H9 (cell line): ENCODE measurements around the gene NR1D1. TPM values are rescaled to one million over a fixed set of nuclear protein-coding genes. Genes with fewer than 3 reads are reported as not detected.
A peak's percentile ranks its signal among the peaks of the same experiment; 100 is the strongest.

Experiments used
- DNase-seq: peaks from one replicate; pipeline ENCODE4 v3.0.0-alpha.2; 2017
- H2AFZ ChIP-seq: one replicate; pipeline ENCODE4 v1.6.1; 2013; ENCODE audit warnings: mild to moderate bottlenecking, low read length, control low read depth, moderate library complexity
- H2AK5ac ChIP-seq: 2 replicates; pipeline ENCODE4 v1.6.1; 2013; ENCODE audit warnings: low read length, control low read depth, mixed read lengths; ENCODE audit not compliant: insufficient read length
- H2BK120ac ChIP-seq: one replicate; pipeline ENCODE4 v1.6.1; 2013; ENCODE audit warnings: low read depth, mild to moderate bottlenecking, low read length, control low read depth, inconsistent platforms; ENCODE audit not compliant: poor library complexity, severe bottlenecking
- H2BK12ac ChIP-seq: 2 replicates; pipeline ENCODE4 v1.6.1; 2013; ENCODE audit warnings: low read length, control low read depth, mixed read lengths, low read depth; ENCODE audit not compliant: insufficient read length
- H2BK15ac ChIP-seq: 2 replicates; pipeline ENCODE4 v1.6.1; 2013; ENCODE audit warnings: low read depth, low read length, control low read depth
- H2BK20ac ChIP-seq: one replicate; pipeline ENCODE4 v1.6.1; 2013; ENCODE audit warnings: low read depth, mild to moderate bottlenecking, low read length, control low read depth, inconsistent platforms; ENCODE audit not compliant: poor library complexity, severe bottlenecking
- H2BK5ac ChIP-seq: 2 replicates; pipeline ENCODE4 v1.6.1; 2013; ENCODE audit warnings: low read length, control low read depth, mixed read lengths; ENCODE audit not compliant: insufficient read length
- H3K14ac ChIP-seq: 2 replicates; pipeline ENCODE4 v1.6.1; 2013; ENCODE audit warnings: low read length, control low read depth; ENCODE audit not compliant: insufficient read depth
- H3K18ac ChIP-seq: 2 replicates; pipeline ENCODE4 v1.6.1; 2013; ENCODE audit warnings: low read depth, mild to moderate bottlenecking, mixed read lengths, low read length, control low read depth; ENCODE audit not compliant: insufficient read length
- H3K23ac ChIP-seq: 2 replicates; pipeline ENCODE4 v1.6.1; 2013; ENCODE audit warnings: low read length, control low read depth, mixed read lengths, low read depth; ENCODE audit not compliant: insufficient read length
- H3K23me2 ChIP-seq: 2 replicates; pipeline ENCODE4 v1.6.1; 2013; ENCODE audit warnings: low read depth, mild to moderate bottlenecking, mixed read lengths, low read length, control low read depth; ENCODE audit not compliant: insufficient read length, poor library complexity, severe bottlenecking
- H3K27ac ChIP-seq: 2 replicates; pipeline ENCODE4 v1.5.1; 2013; ENCODE audit warnings: low read length, control low read depth, mixed read lengths, low read depth; ENCODE audit not compliant: insufficient read length
- H3K27me3 ChIP-seq: 2 replicates; pipeline ENCODE4 v1.6.1; 2013; ENCODE audit warnings: low read length, control low read depth, inconsistent platforms; ENCODE audit not compliant: insufficient read depth
- H3K4ac ChIP-seq: 2 replicates; pipeline ENCODE4 v1.6.1; 2013; ENCODE audit warnings: low read depth, mild to moderate bottlenecking, control low read depth, inconsistent platforms, low read length, moderate library complexity
- H3K4me1 ChIP-seq: 2 replicates; pipeline ENCODE4 v1.6.1; 2013; ENCODE audit warnings: low read length, control low read depth, inconsistent platforms; ENCODE audit not compliant: insufficient read depth
- H3K4me2 ChIP-seq: 2 replicates; pipeline ENCODE4 v1.6.1; 2013; ENCODE audit warnings: low read length, control low read depth, mixed read lengths; ENCODE audit not compliant: insufficient read length, insufficient read depth
- H3K56ac ChIP-seq: 2 replicates; pipeline ENCODE4 v1.6.1; 2013; ENCODE audit warnings: low read depth, mild to moderate bottlenecking, mixed read lengths, low read length, control low read depth; ENCODE audit not compliant: insufficient read length
- H3K79me1 ChIP-seq: 2 replicates; pipeline ENCODE4 v1.6.1; 2013; ENCODE audit warnings: low read depth, mild to moderate bottlenecking, moderate library complexity, low read length, control low read depth, inconsistent platforms; ENCODE audit not compliant: insufficient read depth, poor library complexity, severe bottlenecking
- H3K79me2 ChIP-seq: 2 replicates; pipeline ENCODE4 v1.6.1; 2013; ENCODE audit warnings: low read length, control low read depth, inconsistent platforms; ENCODE audit not compliant: insufficient read depth
- H3K9ac ChIP-seq: 2 replicates; pipeline ENCODE4 v1.6.1; 2013; ENCODE audit warnings: low read length, control low read depth, mixed read lengths; ENCODE audit not compliant: insufficient read length; ENCODE audit errors: extremely low read depth
- H3K9me3 ChIP-seq: one replicate; pipeline ENCODE4 v1.6.1; 2013; ENCODE audit warnings: low read depth, low read length, inconsistent platforms; ENCODE audit not compliant: control insufficient read depth
- H3T11ph ChIP-seq: one replicate; pipeline ENCODE4 v1.6.1; 2013; ENCODE audit warnings: mild to moderate bottlenecking, low read length, control low read depth, inconsistent platforms
- H4K20me1 ChIP-seq: one replicate; pipeline ENCODE4 v1.6.1; 2013; ENCODE audit not compliant: control insufficient read depth, insufficient read length, insufficient read depth
- H4K5ac ChIP-seq: 2 replicates; pipeline ENCODE4 v1.6.1; 2013; ENCODE audit warnings: low read depth, mild to moderate bottlenecking, mixed read lengths, low read length, control low read depth; ENCODE audit not compliant: insufficient read length
- H4K8ac ChIP-seq: replicated peaks from 2 replicates; pipeline ENCODE4 v1.6.1; 2013; ENCODE audit warnings: low read length, control low read depth, mixed read lengths, low read depth; ENCODE audit not compliant: insufficient read length
- H4K91ac ChIP-seq: 2 replicates; pipeline ENCODE4 v1.6.1; 2013; ENCODE audit warnings: low read depth, mild to moderate bottlenecking, moderate library complexity, mixed read lengths, low read length, control low read depth; ENCODE audit not compliant: insufficient read length
- H3K27ac Mint-ChIP-seq, 3 experiments: 2 replicates in 2 of 3; 3 replicates in 1 of 3; pipeline ENCODE4 v1.8.0; 2020 to 2021; ENCODE audit warnings: mixed read lengths in 3 of 3, mild to moderate bottlenecking in 1 of 3, moderate library complexity in 1 of 3
- H3K27me3 Mint-ChIP-seq: 2 replicates; pipeline ENCODE4 v1.8.0; 2021; ENCODE audit warnings: low read depth, mild to moderate bottlenecking, moderate library complexity, mixed read lengths
- H3K36me3 Mint-ChIP-seq, 3 experiments: 2 replicates in 2 of 3; 3 replicates in 1 of 3; pipeline ENCODE4 v1.8.0; 2020 to 2021; ENCODE audit warnings: low read depth in 3 of 3, mixed read lengths in 3 of 3; ENCODE audit not compliant: insufficient read depth in 1 of 3
- H3K4me1 Mint-ChIP-seq, 2 experiments: 2 replicates each; pipeline ENCODE4 v1.8.0; 2020; ENCODE audit warnings: mixed read lengths in 2 of 2
- H3K4me3 Mint-ChIP-seq, 2 experiments: 2 replicates in 1 of 2; 3 replicates in 1 of 2; pipeline ENCODE4 v1.8.0; 2020 to 2021; ENCODE audit warnings: mild to moderate bottlenecking in 2 of 2, mixed read lengths in 2 of 2, moderate library complexity in 1 of 2
- H3K9me3 Mint-ChIP-seq, 2 experiments: 2 replicates in 1 of 2; 3 replicates in 1 of 2; pipeline ENCODE4 v1.8.0; 2020; ENCODE audit warnings: mild to moderate bottlenecking in 2 of 2, mixed read lengths in 2 of 2, moderate library complexity in 1 of 2
- WGBS: extraction: QIAGEN DNeasy Blood & Tissue Kit; methylation state at CpG from one replicate; pipeline ENCODE4 v1.1.7; 2013; ENCODE audit warnings: missing lambda C conversion rate, low lambda C conversion rate, mixed read lengths; ENCODE audit not compliant: insufficient read length; ENCODE audit errors: extremely low coverage; 5-methylcytosine and 5-hydroxymethylcytosine counted together
- total RNA-seq: library from RNA; stranded (reverse); gene quantifications from 2 replicates; pipeline ENCODE4 v1.2.1, GENCODE V29; 2021
- TF ChIP-seq, protein P1 (sequence below): fragments of 200-600 bp; sonication (generic); conservative IDR thresholded peaks from 3 replicates; pipeline ENCODE4 v1.8.0; 2021; ENCODE audit warnings: antibody characterized with exemption, mild to moderate bottlenecking

Gene NR1D1
- total RNA-seq, 1 experiment from 2014 or later, result 8.6 TPM

DNA sequence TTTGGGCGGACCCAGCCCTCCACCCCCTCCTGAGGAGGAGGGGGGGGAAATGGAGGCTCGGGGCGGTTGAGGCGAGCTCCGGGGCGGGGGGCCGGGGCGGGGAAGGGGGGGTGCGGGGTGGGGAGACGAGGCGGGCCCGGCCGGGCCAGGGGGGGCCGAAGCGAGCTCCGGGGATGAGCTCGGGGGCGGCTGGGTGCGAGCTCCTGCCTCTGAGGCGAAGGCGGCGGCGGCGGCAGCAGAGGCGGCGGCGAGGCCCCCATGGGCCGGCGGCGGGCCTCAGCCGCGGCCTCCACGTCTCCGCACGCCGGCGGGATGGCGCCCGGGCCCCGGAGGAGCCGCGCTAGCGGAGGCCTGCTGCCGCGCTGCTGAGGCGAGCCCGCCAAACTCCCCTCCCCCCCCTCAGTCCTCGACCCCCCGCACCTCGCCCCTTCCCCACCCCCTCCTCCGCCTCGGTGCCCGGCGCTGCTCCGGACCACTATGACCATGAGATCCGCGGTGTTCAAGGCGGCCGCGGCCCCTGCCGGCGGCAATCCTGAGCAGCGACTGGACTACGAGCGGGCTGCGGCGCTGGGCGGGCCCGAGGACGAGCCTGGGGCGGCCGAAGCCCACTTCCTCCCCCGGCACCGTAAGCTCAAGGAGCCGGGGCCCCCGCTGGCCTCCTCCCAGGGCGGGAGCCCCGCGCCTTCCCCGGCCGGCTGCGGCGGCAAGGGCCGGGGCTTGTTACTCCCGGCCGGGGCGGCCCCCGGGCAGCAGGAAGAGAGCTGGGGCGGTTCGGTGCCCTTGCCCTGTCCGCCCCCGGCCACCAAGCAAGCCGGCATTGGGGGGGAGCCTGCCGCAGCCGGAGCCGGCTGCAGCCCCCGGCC is 22.0 kb upstream of the NR1D1 start:
- H3K9ac ChIP-seq, result peak overlapping the region; percentile 72
- Mint-ChIP-seq H3K9me3 (no peaks in the 10 kb centered on the region; a peak in 2 of 5 replicates), H3K4me3 (peak overlapping the region; percentile 95 to 97; a peak in 4 of 5 replicates), H3K36me3 (peaks cover 15 to 41% (median 38%) of the 10 kb centered on the region in 3 experiments), H3K27me3 (no peaks in the 10 kb centered on the region), H3K4me1 (peaks cover 19 to 25% of the 10 kb centered on the region in 2 experiments), H3K27ac (no peak overlapping the region)
- no peak overlapping the region for H2BK20ac ChIP-seq
- no peak overlapping the region for H4K5ac ChIP-seq
- no peak overlapping the region for H2AFZ ChIP-seq
- no peak overlapping the region for H4K8ac ChIP-seq
- peaks cover 5% of the 10 kb centered on the region for H3K4me1 ChIP-seq
- no peak overlapping the region for H3K56ac ChIP-seq
- H3K18ac ChIP-seq, result peak overlapping the region; percentile 84
- H3K9me3 ChIP-seq, result no peaks in the 10 kb centered on the region
- no peak overlapping the region for H3K23ac ChIP-seq
- H3T11ph ChIP-seq, result no peak overlapping the region
- TF ChIP-seq, protein P1, sequence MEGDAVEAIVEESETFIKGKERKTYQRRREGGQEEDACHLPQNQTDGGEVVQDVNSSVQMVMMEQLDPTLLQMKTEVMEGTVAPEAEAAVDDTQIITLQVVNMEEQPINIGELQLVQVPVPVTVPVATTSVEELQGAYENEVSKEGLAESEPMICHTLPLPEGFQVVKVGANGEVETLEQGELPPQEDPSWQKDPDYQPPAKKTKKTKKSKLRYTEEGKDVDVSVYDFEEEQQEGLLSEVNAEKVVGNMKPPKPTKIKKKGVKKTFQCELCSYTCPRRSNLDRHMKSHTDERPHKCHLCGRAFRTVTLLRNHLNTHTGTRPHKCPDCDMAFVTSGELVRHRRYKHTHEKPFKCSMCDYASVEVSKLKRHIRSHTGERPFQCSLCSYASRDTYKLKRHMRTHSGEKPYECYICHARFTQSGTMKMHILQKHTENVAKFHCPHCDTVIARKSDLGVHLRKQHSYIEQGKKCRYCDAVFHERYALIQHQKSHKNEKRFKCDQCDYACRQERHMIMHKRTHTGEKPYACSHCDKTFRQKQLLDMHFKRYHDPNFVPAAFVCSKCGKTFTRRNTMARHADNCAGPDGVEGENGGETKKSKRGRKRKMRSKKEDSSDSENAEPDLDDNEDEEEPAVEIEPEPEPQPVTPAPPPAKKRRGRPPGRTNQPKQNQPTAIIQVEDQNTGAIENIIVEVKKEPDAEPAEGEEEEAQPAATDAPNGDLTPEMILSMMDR, result 0 out of 3 replicates have a peak, but pooled peaks have one; percentile 13
- peaks cover 18% of the 10 kb centered on the region; the same call in 1 of the 2 replicates for H3K79me2 ChIP-seq
- no CpG with 5 or more reads among the region's 97 CpGs for WGBS
- H3K23me2 ChIP-seq, result peaks cover 19% of the 10 kb centered on the region
- peaks cover 9% of the 10 kb centered on the region for H3K79me1 ChIP-seq
- no peak overlapping the region; the same call in 1 of the 2 replicates for H3K4ac ChIP-seq
- no peak overlapping the region for H2BK15ac ChIP-seq
- H3K14ac ChIP-seq, result peak overlapping the region; percentile 82
- no peaks in the 10 kb centered on the region for H4K20me1 ChIP-seq
- H3K4me2 ChIP-seq, result peak overlapping the region; percentile 69
- DNase-seq, result peak; percentile 67
- no peak overlapping the region for H2AK5ac ChIP-seq
- no peak overlapping the region for H4K91ac ChIP-seq
- no peak overlapping the region for H3K27ac ChIP-seq
- no peak overlapping the region for H2BK5ac ChIP-seq
- H2BK120ac ChIP-seq, result no peak overlapping the region
- H2BK12ac ChIP-seq, result no peak overlapping the region
- no peaks in the 10 kb centered on the region for H3K27me3 ChIP-seq
